A549 (cell line): ENCODE data around the gene GAP43. TPM values are rescaled to one million over a fixed set of nuclear protein-coding genes. Genes with fewer than 3 reads are reported as not detected.

ENCODE experiments used
- ATAC-seq, 2 experiments: fragments of 200-7000 bp in 1 of 2; fragments of >200 bp in 1 of 2; cut with Nextera tagmentation in 1 of 2; cut with Tn5 transposase in 1 of 2; 3 replicates each; pipeline versions ENCODE4 v1.8.0 to v1.9.1; 2018 to 2020; ENCODE audit warnings: mild to moderate bottlenecking in 1 of 2, moderate library complexity in 1 of 2
- CTCF ChIA-PET: fragments of 300-600 bp; sonication (Branson Sonifier 250); formaldehyde crosslinking; extraction: SDS; loops from one replicate; lab custom pipeline; 2021; ENCODE audit warnings: antibody characterized with exemption, inconsistent platforms; lab: Yijun Ruan, JAX
- POLR2A ChIA-PET: fragments of 350-600 bp; formaldehyde crosslinking; extraction: SDS; loops from one replicate; lab custom pipeline; 2021; ENCODE audit warnings: antibody characterized with exemption, inconsistent platforms; lab: Yijun Ruan, JAX
- DNase-seq, 2 experiments: peaks; one replicate each; pipeline versions ENCODE4 v3.0.0 to v3.0.0-alpha.2; 2011 to 2016; ENCODE audit warnings: low read depth in 1 of 2, low spot score in 1 of 2
- FAIRE-seq: peaks from 2 replicates; lab custom pipeline; 2011; peaks lifted over from hg19 to GRCh38; lab: Jason Lieb, UNC
- H3K27ac ChIP-seq, 2 experiments: fragments of >200 bp; sonication (Bioruptor Twin); formaldehyde crosslinking; 3 replicates each; pipeline ENCODE4 v1.5.1; 2016 to 2017
- H3K4me1 ChIP-seq: fragments of >200 bp; sonication (Bioruptor Twin); formaldehyde crosslinking; 3 replicates; pipeline ENCODE4 v1.6.1; 2016
- H3K4me2 ChIP-seq: fragments of >200 bp; sonication (Bioruptor Twin); formaldehyde crosslinking; 3 replicates; pipeline ENCODE4 v1.6.1; 2016
- H3K4me3 ChIP-seq: fragments of >200 bp; sonication (Bioruptor Twin); formaldehyde crosslinking; 3 replicates; pipeline ENCODE4 v1.5.1; 2016
- H3K9me3 ChIP-seq: fragments of >200 bp; sonication (Bioruptor Twin); formaldehyde crosslinking; 3 replicates; pipeline ENCODE4 v1.6.1; 2016
- ATOH8 ChIP-seq: fragments of 250-450 bp; sonication (Bioruptor Pico); IDR thresholded peaks from 2 replicates; pipeline ENCODE4 v1.5.0; 2020; ENCODE audit warnings: low read depth, mild to moderate bottlenecking, moderate library complexity
- BHLHE40 ChIP-seq: IDR thresholded peaks from 2 replicates; pipeline ENCODE4 v1.6.1; 2012; ENCODE audit warnings: low read depth, low read length, inconsistent platforms
- CBX8 ChIP-seq: fragments of 200-600 bp; sonication (generic); IDR thresholded peaks from 2 replicates; pipeline ENCODE4 v1.6.1; 2016
- CHD2 ChIP-seq: fragments of 150-350 bp; IDR thresholded peaks from 2 replicates; pipeline ENCODE4 v1.6.1; 2014; ENCODE audit warnings: low read length; ENCODE audit not compliant: partially characterized antibody
- CHD4 ChIP-seq: fragments of 200-600 bp; sonication (generic); IDR thresholded peaks from 2 replicates; pipeline ENCODE4 v1.6.1; 2016; ENCODE audit warnings: antibody characterized with exemption, mild to moderate bottlenecking, borderline replicate concordance
- ELK1 ChIP-seq: fragments of 150-350 bp; IDR thresholded peaks from 2 replicates; pipeline ENCODE4 v1.6.1; 2014; ENCODE audit warnings: low read depth, mild to moderate bottlenecking, low read length
- ESRRA ChIP-seq: fragments of 150-350 bp; IDR thresholded peaks from 2 replicates; pipeline ENCODE4 v1.6.1; 2014; ENCODE audit warnings: mild to moderate bottlenecking, low read length, borderline replicate concordance
- FOSB ChIP-seq: fragments of 250-450 bp; sonication (Bioruptor Pico); IDR thresholded peaks from 2 replicates; pipeline ENCODE4 v1.5.0; 2020; ENCODE audit warnings: mild to moderate bottlenecking, moderate library complexity
- FOSL2 ChIP-seq, 2 experiments: fragments of 450-650 bp in 1 of 2; fragments of >200 bp in 1 of 2; sonication (Bioruptor Twin) in 1 of 2; formaldehyde crosslinking; IDR thresholded peaks; 2 replicates each; pipeline versions ENCODE4 v1.5.0 to v1.6.1; 2016 to 2020; ENCODE audit warnings: mild to moderate bottlenecking in 1 of 2, moderate library complexity in 1 of 2
- FOXS1 ChIP-seq: fragments of 250-450 bp; sonication (Bioruptor Pico); IDR thresholded peaks from 2 replicates; pipeline ENCODE4 v1.5.0; 2020; ENCODE audit warnings: mild to moderate bottlenecking, moderate library complexity
- HEYL ChIP-seq: fragments of 250-450 bp; sonication (Bioruptor Pico); IDR thresholded peaks from 2 replicates; pipeline ENCODE4 v1.8.0; 2021; ENCODE audit warnings: mild to moderate bottlenecking, moderate library complexity
- HOXB5 ChIP-seq: fragments of 250-450 bp; sonication (Bioruptor Pico); IDR thresholded peaks from 2 replicates; pipeline ENCODE4 v1.5.0; 2020; ENCODE audit warnings: mild to moderate bottlenecking, moderate library complexity
- JUN ChIP-seq, 2 experiments: fragments of >200 bp; sonication (Bioruptor Twin); formaldehyde crosslinking; IDR thresholded peaks; 2 replicates in 1 of 2; 3 replicates in 1 of 2; pipeline ENCODE4 v1.6.1; 2016 to 2017
- JUNB ChIP-seq: fragments of >200 bp; sonication (Bioruptor Twin); formaldehyde crosslinking; IDR thresholded peaks from 2 replicates; pipeline ENCODE4 v1.6.1; 2016
- MYC ChIP-seq: IDR thresholded peaks from 2 replicates; pipeline ENCODE4 v1.6.1; 2012; ENCODE audit warnings: mild to moderate bottlenecking, inconsistent platforms, low read length, improper control_type of control experiment, borderline replicate concordance
- NR3C1 ChIP-seq: fragments of >200 bp; sonication (Bioruptor Twin); formaldehyde crosslinking; IDR thresholded peaks from 3 replicates; pipeline ENCODE4 v1.6.1; 2017
- PBX3 ChIP-seq: IDR thresholded peaks from 2 replicates; pipeline ENCODE4 v1.6.1; 2012
- PHF8 ChIP-seq: fragments of 200-600 bp; sonication (generic); IDR thresholded peaks from 2 replicates; pipeline ENCODE4 v1.6.1; 2016; ENCODE audit warnings: low read depth, mild to moderate bottlenecking, antibody characterized with exemption, moderate library complexity, borderline replicate concordance
- POLR2A ChIP-seq: IDR thresholded peaks from 2 replicates; pipeline ENCODE4 v1.6.1; 2012; ENCODE audit warnings: mild to moderate bottlenecking, low read length
- REST ChIP-seq: fragments of 200-600 bp; sonication (generic); IDR thresholded peaks from 2 replicates; pipeline ENCODE4 v1.6.1; 2016; ENCODE audit warnings: antibody characterized with exemption, mild to moderate bottlenecking, moderate library complexity
- RNF2 ChIP-seq: fragments of 200-600 bp; sonication (generic); IDR thresholded peaks from 2 replicates; pipeline ENCODE4 v1.6.1; 2016; ENCODE audit warnings: low read depth, mild to moderate bottlenecking, antibody characterized with exemption, moderate library complexity, borderline replicate concordance
- SMC3 ChIP-seq: fragments of >200 bp; sonication (Bioruptor Twin); formaldehyde crosslinking; IDR thresholded peaks from 3 replicates; pipeline ENCODE4 v1.6.1; 2018; ENCODE audit warnings: inconsistent platforms
- TFCP2L1 ChIP-seq: fragments of 250-450 bp; sonication (Bioruptor Pico); IDR thresholded peaks from 2 replicates; pipeline ENCODE4 v1.5.0; 2021; ENCODE audit warnings: mild to moderate bottlenecking
- TP53 ChIP-seq: fragments of 250-450 bp; sonication (Bioruptor Pico); IDR thresholded peaks from 2 replicates; pipeline ENCODE4 v1.5.0; 2021; ENCODE audit warnings: mild to moderate bottlenecking, moderate library complexity
- ZC3H11A ChIP-seq: fragments of 450-650 bp; IDR thresholded peaks from 2 replicates; pipeline ENCODE4 v1.6.1; 2014; ENCODE audit warnings: antibody characterized with exemption, mild to moderate bottlenecking
- ZNF302 ChIP-seq: fragments of 250-450 bp; sonication (Bioruptor Pico); IDR thresholded peaks from 2 replicates; pipeline ENCODE4 v1.9.0; 2021; ENCODE audit warnings: inconsistent platforms, mild to moderate bottlenecking, moderate library complexity
- ZSCAN20 ChIP-seq: fragments of 250-450 bp; sonication (Bioruptor Pico); IDR thresholded peaks from 2 replicates; pipeline ENCODE4 v1.8.0; 2022; ENCODE audit warnings: mild to moderate bottlenecking, moderate library complexity
- WGBS: methylation state at CpG from one replicate; pipeline ENCODE4 v1.1.6; 2017; ENCODE audit errors: missing lambda C conversion rate; 5-methylcytosine and 5-hydroxymethylcytosine counted together
- polyA plus RNA-seq, 4 experiments: library from polyadenylated mRNA; depleted of rRNA in 3 of 4; stranded (reverse); fragments of >200 nt; fragmentation: RNase III in 1 of 4; extraction: RNeasy Plus Mini Kit Qiagen cat#74134 plus additional on column Dnase treatment in 1 of 4; gene quantifications; 2 replicates in 3 of 4; 3 replicates in 1 of 4; pipeline ENCODE4 v1.2.3, GENCODE V29; 2011 to 2017

Gene GAP43
- polyA plus RNA-seq, 2 of the 4 experiments (the other 2 are of a cell fraction): not detected

GRCh38 chr3:115725800-115726199, 102.5 kb downstream of the GAP43 start:
- H3K9me3 ChIP-seq: no peaks in the 10 kb centered on the region
- no peak overlapping the region for H3K4me3 ChIP-seq
- H3K4me2 ChIP-seq: no peak overlapping the region
- DNase-seq: no peak
- TF ChIP-seq NR3C1: no peak
- no peak for TF ChIP-seq ESRRA
- TF ChIP-seq ZC3H11A: no peak
- TF ChIP-seq FOSL2 (IDR thresholded peaks at IDR 0.05): no peak
- TF ChIP-seq FOSL2 (CRISPR knock-in tag; IDR thresholded peaks at IDR 0.05): no peak
- no peak for TF ChIP-seq MYC
- TF ChIP-seq CHD2: no peak
- no peak for TF ChIP-seq CHD4
- TF ChIP-seq ELK1: no peak
- TF ChIP-seq ZNF302 (CRISPR knock-in tag): no peak
- TF ChIP-seq SMC3: no peak
- no peak for TF ChIP-seq JUN (IDR thresholded peaks at IDR 0.05)
- WGBS: 77% methylated on average over 3 of the region's 3 CpGs
- ChIA-PET CTCF (interaction anchor here (1.2 kb wide), 1 partner anchor 58 kb away, joined by 3 read pairs; no protein-coding TSS in a partner anchor), POLR2A (no interaction called here)
- H3K27ac ChIP-seq: no peak overlapping the region
- no peaks in the 10 kb centered on the region for H3K4me1 ChIP-seq
- ATAC-seq: no peak
- no peak for FAIRE-seq

- CTCF ChIA-PET: interaction anchor here (0.6 kb wide), 1 partner anchor 509 kb away, joined by 4 read pairs; no protein-coding TSS in a partner anchor
Measured at GRCh38 chr3:115727135-115727534, 103.8 kb downstream of the GAP43 start.

GRCh38 chr3:115728013-115728412, 104.7 kb downstream of the GAP43 start:
- Histone ChIP-seq H3K9me3 (no peaks in the 10 kb centered on the region), H3K4me2 (no peak overlapping the region), H3K4me3 (no peak overlapping the region), H3K27ac (no peak overlapping the region), H3K4me1 (no peaks in the 10 kb centered on the region)
- ChIA-PET POLR2A (no interaction called here), CTCF (no interaction called here)
- DNase-seq: no peak
- TF ChIP-seq HOXB5 (no peak), CBX8 (no peak), POLR2A (no peak), PBX3 (no peak), RNF2 (no peak), FOXS1 (no peak), REST (no peak), TFCP2L1 (CRISPR knock-in tag) (no peak), SMC3 (no peak), PHF8 (no peak), BHLHE40 (no peak), ATOH8 (CRISPR knock-in tag) (no peak), FOSL2 (IDR thresholded peaks at IDR 0.05) (no peak), FOSL2 (CRISPR knock-in tag; IDR thresholded peaks at IDR 0.05) (no peak)
- no peak for ATAC-seq
- FAIRE-seq: no peak

More at GRCh38 chr3:115727135-115727534, 103.8 kb downstream of the GAP43 start:
- DNase-seq (no peak), FAIRE-seq (no peak), ATAC-seq (no peak)
- WGBS: 31% methylated on average over 1 of the region's 1 CpG
- no peak overlapping the region for H3K4me2 ChIP-seq
- POLR2A ChIA-PET: no interaction called here
- H3K27ac ChIP-seq: no peak overlapping the region
- no peaks in the 10 kb centered on the region for H3K9me3 ChIP-seq
- H3K4me1 ChIP-seq: no peaks in the 10 kb centered on the region
- no peak overlapping the region for H3K4me3 ChIP-seq
- TF ChIP-seq MYC (no peak), TP53 (no peak), ESRRA (no peak), ZSCAN20 (CRISPR knock-in tag) (no peak), HEYL (CRISPR knock-in tag) (no peak), FOSB (no peak), PBX3 (no peak), JUNB (no peak), JUN (IDR thresholded peaks at IDR 0.05) (no peak)
